SU-DHL-6 (cell line): ENCODE results near the gene FRMD1.

ENCODE experiments used
- H2AFZ ChIP-seq: fragments of 200-600 bp; sonication (generic); 2 replicates; pipeline ENCODE4 v1.6.1; 2014; ENCODE audit warnings: low read depth, mild to moderate bottlenecking, moderate library complexity, mixed read lengths, antibody characterized with exemption, low read length; ENCODE audit not compliant: severe bottlenecking
- H3F3A ChIP-seq: fragments of 200-600 bp; shearing (Covaris generic); 2 replicates; pipeline ENCODE4 v1.6.0; 2016; ENCODE audit warnings: antibody characterized with exemption, mild to moderate bottlenecking; ENCODE audit not compliant: insufficient read depth
- H3K27ac ChIP-seq: fragments of 200-600 bp; sonication (generic); 2 replicates; pipeline ENCODE4 v1.5.1; 2016; ENCODE audit warnings: low read depth, mild to moderate bottlenecking, low read length, moderate library complexity, mixed read lengths
- H3K27me3 ChIP-seq: fragments of 200-600 bp; sonication (generic), shearing (Covaris generic); 2 replicates; pipeline ENCODE4 v1.6.0; 2014; ENCODE audit warnings: mild to moderate bottlenecking, low read length
- H3K36me3 ChIP-seq: fragments of 200-600 bp; sonication (generic); 2 replicates; pipeline ENCODE4 v1.6.1; 2014; ENCODE audit warnings: mild to moderate bottlenecking, low read length, mixed read lengths
- H3K4me2 ChIP-seq: fragments of 300-600, 200-600 bp; shearing (Covaris generic), sonication (generic); 2 replicates; pipeline ENCODE4 v1.6.0; 2014; ENCODE audit warnings: low read length, low read depth, mild to moderate bottlenecking; ENCODE audit not compliant: poor library complexity, severe bottlenecking
- H3K4me3 ChIP-seq: fragments of 200-600 bp; sonication (generic); 2 replicates; pipeline ENCODE4 v1.5.1; 2014; ENCODE audit warnings: antibody characterized with exemption, low read length, mild to moderate bottlenecking, mixed read lengths; ENCODE audit not compliant: insufficient read depth, poor library complexity, severe bottlenecking
- H3K79me2 ChIP-seq: fragments of 200-600 bp; sonication (generic); 2 replicates; pipeline ENCODE4 v1.6.1; 2014; ENCODE audit warnings: mild to moderate bottlenecking, low read length, moderate library complexity; ENCODE audit not compliant: insufficient read depth
- H3K9ac ChIP-seq: fragments of 200-600 bp; sonication (generic); 2 replicates; pipeline ENCODE4 v1.7.0; 2014; ENCODE audit warnings: mild to moderate bottlenecking, low read length
- H3K9me2 ChIP-seq: fragments of 200-600 bp; sonication (generic); replicated peaks from 2 replicates; pipeline ENCODE4 v1.6.1; 2014; ENCODE audit warnings: low read length; ENCODE audit not compliant: insufficient read depth
- H3K9me3 ChIP-seq: fragments of 200-600 bp; sonication (generic); 2 replicates; pipeline ENCODE4 v1.6.1; 2014; ENCODE audit warnings: low read length, mixed read lengths; ENCODE audit not compliant: insufficient read depth
- H4K20me1 ChIP-seq: fragments of 200-600 bp; sonication (generic); 2 replicates; pipeline ENCODE4 v1.6.1; 2014; ENCODE audit warnings: low read depth, mild to moderate bottlenecking, antibody characterized with exemption, low read length, moderate library complexity, mixed read lengths
- CTCF ChIP-seq: fragments of 200-600 bp; sonication (generic); IDR thresholded peaks from one replicate; pipeline ENCODE4 v1.5.1; 2017; ENCODE audit warnings: antibody characterized with exemption, mild to moderate bottlenecking, low read length, moderate library complexity; ENCODE audit not compliant: insufficient read depth, poor library complexity, severe bottlenecking
- EZH2phosphoT487 ChIP-seq: fragments of 200-600 bp; sonication (generic), shearing (Covaris generic); conservative IDR thresholded peaks from 2 replicates; pipeline ENCODE4 v1.6.1; 2018; ENCODE audit warnings: mild to moderate bottlenecking, antibody characterized with exemption, low read length, moderate library complexity, mixed read lengths

The FRMD1 gene

GRCh38 chr6:168011291-168011690, 67.7 kb downstream of the FRMD1 start:
- no peak for TF ChIP-seq EZH2phosphoT487
- TF ChIP-seq CTCF: no peak
- Histone ChIP-seq H3K27me3 (no peaks in the 10 kb centered on the region), H3K9me3 (peaks cover 11% of the 10 kb centered on the region; the same call in 1 of the 2 replicates), H2AFZ (no peak overlapping the region), H3K4me2 (no peak overlapping the region), H3K4me3 (no peak overlapping the region), H4K20me1 (no peaks in the 10 kb centered on the region), H3K27ac (no peak overlapping the region), H3K79me2 (no peaks in the 10 kb centered on the region), H3F3A (no peaks in the 10 kb centered on the region), H3K9ac (no peak overlapping the region), H3K36me3 (no peaks in the 10 kb centered on the region), H3K9me2 (no peaks in the 10 kb centered on the region)

DNA sequence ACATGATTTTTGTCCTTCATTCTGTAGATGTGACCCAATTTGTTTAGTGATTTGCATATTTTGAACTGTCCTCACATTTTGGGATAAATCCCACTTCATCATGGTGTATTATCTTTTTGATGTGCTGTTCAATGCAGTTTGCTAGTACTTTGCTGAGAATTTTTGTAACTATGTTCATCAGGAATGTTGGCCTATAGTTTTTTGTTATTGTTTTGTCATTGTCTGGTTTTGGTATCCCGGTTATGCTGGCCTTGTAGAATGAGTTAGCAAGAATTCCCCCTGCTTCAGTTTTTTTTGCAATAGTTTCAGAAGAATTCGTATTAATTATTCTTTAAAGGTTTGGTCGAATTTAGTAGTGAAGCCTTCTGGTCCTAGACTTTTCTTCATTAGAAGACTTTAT, 69.7 kb downstream of the FRMD1 start:
- H3K4me2 ChIP-seq: no peak overlapping the region
- no peaks in the 10 kb centered on the region for H4K20me1 ChIP-seq
- H3K27ac ChIP-seq: no peak overlapping the region
- H3K27me3 ChIP-seq: no peaks in the 10 kb centered on the region
- no peaks in the 10 kb centered on the region for H3F3A ChIP-seq
- no peak overlapping the region for H3K4me3 ChIP-seq
- H3K36me3 ChIP-seq: no peaks in the 10 kb centered on the region
- no peaks in the 10 kb centered on the region for H3K9me2 ChIP-seq
- no peak overlapping the region for H3K9ac ChIP-seq
- TF ChIP-seq EZH2phosphoT487: no peak
- TF ChIP-seq CTCF: no peak
- no peak overlapping the region for H2AFZ ChIP-seq
- H3K9me3 ChIP-seq: peaks cover 11% of the 10 kb centered on the region; the same call in 1 of the 2 replicates
- no peaks in the 10 kb centered on the region for H3K79me2 ChIP-seq

- Histone ChIP-seq H2AFZ (no peak overlapping the region), H3K4me3 (no peak overlapping the region), H3K36me3 (no peaks in the 10 kb centered on the region), H3F3A (no peaks in the 10 kb centered on the region), H3K4me2 (no peak overlapping the region), H3K9ac (no peak overlapping the region), H3K79me2 (no peaks in the 10 kb centered on the region), H3K27me3 (no peaks in the 10 kb centered on the region), H3K27ac (no peak overlapping the region), H3K9me3 (peaks cover 11% of the 10 kb centered on the region; the same call in 1 of the 2 replicates), H4K20me1 (no peaks in the 10 kb centered on the region), H3K9me2 (no peaks in the 10 kb centered on the region)
- no peak for TF ChIP-seq CTCF
- TF ChIP-seq EZH2phosphoT487: no peak
Measured at GRCh38 chr6:168007592-168008338, 71.2 kb downstream of the FRMD1 start.
